ENCODE measurements around the gene NOL8.

NOL8 gene

GRCh38 chr9:92312887-92313623 is 12.1 kb downstream of the NOL8 start:
- no peak for DNase-seq (ENCODE audit: low read depth in 1 of 2, low spot score in 1 of 2)

- no peak for DNase-seq (ENCODE audit: low read depth in 1 of 2, low spot score in 1 of 2)
These were observed 14.6 kb downstream of the NOL8 start for GRCh38 chr9:92310562-92310961.

GRCh38 chr9:92308893-92309292 is 16.3 kb downstream of the NOL8 start:
- no peak for DNase-seq (ENCODE audit: low read depth in 1 of 2, low spot score in 1 of 2)

- no peak for DNase-seq (ENCODE audit: low read depth in 1 of 2, low spot score in 1 of 2)
These were observed 24.2 kb downstream of the NOL8 start for GRCh38 chr9:92300936-92301335.

GRCh38 chr9:92299116-92299515 is 26.0 kb downstream of the NOL8 start:
- no peak for DNase-seq (ENCODE audit: low read depth in 1 of 2, low spot score in 1 of 2)

- DNase-seq (ENCODE audit: low read depth in 1 of 2, low spot score in 1 of 2): no peak
These were observed 27.1 kb downstream of the NOL8 start for GRCh38 chr9:92298036-92298435.

GRCh38 chr9:92297611-92298010 is 27.5 kb downstream of the NOL8 start:
- no peak for DNase-seq (ENCODE audit: low read depth in 1 of 2, low spot score in 1 of 2)

- DNase-seq (ENCODE audit: low read depth in 1 of 2, low spot score in 1 of 2): no peak
These were observed 29.3 kb downstream of the NOL8 start for GRCh38 chr9:92295827-92296258.

GRCh38 chr9:92295240-92295790 is 29.8 kb downstream of the NOL8 start:
- DNase-seq (ENCODE audit: low read depth in 1 of 2, low spot score in 1 of 2): no peak

- no peak for DNase-seq (ENCODE audit: low read depth in 1 of 2, low spot score in 1 of 2)
These were observed 30.9 kb downstream of the NOL8 start for GRCh38 chr9:92294297-92294676.

- peak; percentile 99 to 100 for DNase-seq (ENCODE audit: low read depth in 1 of 2, low spot score in 1 of 2)
These were observed 31.5 kb downstream of the NOL8 start, which contains the start of gene IARS1 for GRCh38 chr9:92293452-92294296. Gene IARS1, minus strand, starts transcription at chr9:92293697. Its CDS starts 4,278 bp downstream, at chr9:92289419.

GRCh38 chr9:92293075-92293354 is 32.1 kb downstream of the NOL8 start:
- DNase-seq (ENCODE audit: low read depth in 1 of 2, low spot score in 1 of 2): no peak

GRCh38 chr9:92292338-92293074 is 32.6 kb downstream of the NOL8 start:
- DNase-seq (ENCODE audit: low read depth in 1 of 2, low spot score in 1 of 2): no peak

GRCh38 chr9:92291577-92291976 is 33.6 kb downstream of the NOL8 start:
- no peak for DNase-seq (ENCODE audit: low read depth in 1 of 2, low spot score in 1 of 2)

- no peak for DNase-seq (ENCODE audit: low read depth in 1 of 2, low spot score in 1 of 2)
These were observed 34.2 kb downstream of the NOL8 start for GRCh38 chr9:92290785-92291429.

- DNase-seq (ENCODE audit: low read depth in 1 of 2, low spot score in 1 of 2): no peak
These were observed 35.3 kb downstream of the NOL8 start for GRCh38 chr9:92289708-92290390.

GRCh38 chr9:92279302-92279701 is 45.8 kb downstream of the NOL8 start:
- no peak for DNase-seq (ENCODE audit: low read depth in 1 of 2, low spot score in 1 of 2)

- no peak for DNase-seq (ENCODE audit: low read depth in 1 of 2, low spot score in 1 of 2)
These were observed 47.0 kb downstream of the NOL8 start for GRCh38 chr9:92278110-92278509.

- no peak for DNase-seq (ENCODE audit: low read depth in 1 of 2, low spot score in 1 of 2)
These were observed 48.7 kb downstream of the NOL8 start for GRCh38 chr9:92276331-92277032.

- no peak for DNase-seq (ENCODE audit: low read depth in 1 of 2, low spot score in 1 of 2)
These were observed 49.6 kb downstream of the NOL8 start for GRCh38 chr9:92275541-92275940.

Data from activated T-helper 1 cell treated with anti-CD3 and anti-CD28 coated beads, Interleukin-2, amount 50 U/mL, for 16 hours (primary cell).